ENCODE measurements around the gene GPR35. TPM values are rescaled to one million over a fixed set of nuclear protein-coding genes. Genes with fewer than 3 reads are reported as not detected.

The GPR35 gene
- total and polyA plus RNA-seq, 2 of the 13 experiments (the other 11 are each of a cell fraction or from before 2014, with no cell fraction given) = 27.1 to 44.2 TPM

- no peak; the same call in 1 of the 2 replicates for TF ChIP-seq DMTF1 (CRISPR knock-in tag; IDR thresholded peaks at IDR 0.05)
- peak; percentile 82; the same call in 1 of the 2 replicates for TF ChIP-seq HMGXB3 (CRISPR knock-in tag; IDR thresholded peaks at IDR 0.05; ENCODE audit: borderline replicate concordance)
- no peak for TF ChIP-seq NFATC3 (CRISPR knock-in tag; IDR thresholded peaks at IDR 0.05)
- TF ChIP-seq ZBTB20 (CRISPR knock-in tag; IDR thresholded peaks at IDR 0.05; ENCODE audit: borderline replicate concordance, low read depth) = peak; percentile 85; the same call in 1 of the 2 replicates
- TF ChIP-seq DNMT1 (CRISPR knock-in tag; IDR thresholded peaks at IDR 0.05) = 0 out of 2 replicates have a peak, but pooled peaks have one; percentile 38
- peak; percentile 19; the same call in 1 of the 2 replicates for TF ChIP-seq ZNF747 (CRISPR knock-in tag; IDR thresholded peaks at IDR 0.05; ENCODE audit: borderline replicate concordance)
- peak; percentile 90 for TF ChIP-seq TAF1 (CRISPR knock-in tag; IDR thresholded peaks at IDR 0.05)
- TF ChIP-seq TCF12 (IDR thresholded peaks at IDR 0.05) = no peak
- TF ChIP-seq TCF12 (CRISPR knock-in tag; IDR thresholded peaks at IDR 0.05) = peak; percentile 90
- no peak for TF ChIP-seq ZNF704 (CRISPR knock-in tag; IDR thresholded peaks at IDR 0.05; ENCODE audit: borderline replicate concordance)
- TF ChIP-seq ZNF337 (CRISPR knock-in tag; IDR thresholded peaks at IDR 0.05; ENCODE audit: borderline replicate concordance, low read depth) = no peak
- TF ChIP-seq ZNF564 (CRISPR knock-in tag; IDR thresholded peaks at IDR 0.05) = peak; percentile 66; the same call in 1 of the 2 replicates
- TF ChIP-seq ZNF546 (CRISPR knock-in tag; conservative IDR thresholded peaks at IDR 0.05) = peak; percentile 84; the same call in 1 of the 2 replicates
- TF ChIP-seq CREBL2 (CRISPR knock-in tag; IDR thresholded peaks at IDR 0.05; ENCODE audit: borderline replicate concordance) = no peak
- TF ChIP-seq ZNF547 (CRISPR knock-in tag; IDR thresholded peaks at IDR 0.05) = peak; percentile 23; the same call in 1 of the 2 replicates
- peak; percentile 95 for TF ChIP-seq HINFP (CRISPR knock-in tag; IDR thresholded peaks at IDR 0.05; ENCODE audit: low read depth)
- TF ChIP-seq MAX (IDR thresholded peaks at IDR 0.05) = peak; percentile 91
- peak; percentile 80 for TF ChIP-seq PHF21A (CRISPR knock-in tag; IDR thresholded peaks at IDR 0.05)
- TF ChIP-seq ZNF205 (CRISPR knock-in tag; IDR thresholded peaks at IDR 0.05) = peak; percentile 26; the same call in 1 of the 2 replicates
Observed at GRCh38 chr2:240586198-240586918, 38.9 kb upstream of the GPR35 start, which contains the start of gene CAPN10 (continued).
